Coronary artery (tissue), 2 donors: ENCODE results near the gene GPBP1L1.

ENCODE experiments used
- DNase-seq: peaks from one replicate; pipeline ENCODE4 v3.0.0-alpha.2; 2017; ENCODE audit warnings: low spot score
- H3K27ac ChIP-seq, 2 donors: fragments of 200-600 bp; sonication (generic); one replicate each; pipeline ENCODE4 v1.5.1; 2016 to 2019
- H3K4me3 ChIP-seq: fragments of 200-600 bp; sonication (generic); 2 replicates; pipeline ENCODE4 v1.5.1; 2016; ENCODE audit warnings: mild to moderate bottlenecking, moderate library complexity
- TF ChIP-seq, protein P1 (sequence below): fragments of 200-600 bp; sonication (generic); IDR thresholded peaks from one replicate; pipeline ENCODE4 v1.5.1; 2019; ENCODE audit warnings: antibody characterized with exemption

GPBP1L1 gene

DNA sequence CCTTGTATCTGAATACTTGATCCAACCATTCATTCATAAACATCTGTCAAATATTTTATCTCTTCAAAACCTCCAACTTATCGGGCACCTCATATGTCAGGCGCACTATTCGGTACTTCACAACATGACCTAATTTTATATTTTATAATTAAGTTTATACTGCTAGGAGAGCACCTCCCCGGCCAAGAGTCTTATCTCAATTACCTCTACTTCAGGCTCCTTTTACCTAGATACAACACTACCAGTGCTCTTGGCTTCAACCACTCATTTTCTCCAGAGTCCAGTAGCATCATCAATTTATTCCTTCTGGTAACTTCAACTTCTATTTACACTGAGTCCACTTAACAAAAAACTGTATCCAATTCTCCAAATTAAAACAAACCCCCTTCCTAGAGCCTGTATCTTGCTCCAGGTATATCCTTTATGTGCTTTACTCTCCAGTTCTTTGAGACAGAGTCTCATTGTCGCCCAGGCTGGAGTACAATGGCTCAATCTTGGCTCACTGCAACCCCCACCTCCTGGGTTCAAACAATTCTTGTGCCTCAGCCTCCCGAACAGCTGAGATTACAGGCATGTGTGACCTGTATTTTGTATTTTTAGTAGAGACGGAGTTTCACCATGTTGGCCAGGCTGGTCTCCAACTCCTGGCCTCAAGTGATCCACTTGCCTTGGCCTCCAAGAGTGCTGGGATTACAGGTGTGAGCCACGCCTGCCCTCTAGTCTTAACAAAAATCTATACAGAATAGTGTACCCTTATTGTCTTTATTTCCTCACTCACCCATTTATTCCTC lies 18.8 kb downstream of the GPBP1L1 start:
- TF ChIP-seq, protein P1, sequence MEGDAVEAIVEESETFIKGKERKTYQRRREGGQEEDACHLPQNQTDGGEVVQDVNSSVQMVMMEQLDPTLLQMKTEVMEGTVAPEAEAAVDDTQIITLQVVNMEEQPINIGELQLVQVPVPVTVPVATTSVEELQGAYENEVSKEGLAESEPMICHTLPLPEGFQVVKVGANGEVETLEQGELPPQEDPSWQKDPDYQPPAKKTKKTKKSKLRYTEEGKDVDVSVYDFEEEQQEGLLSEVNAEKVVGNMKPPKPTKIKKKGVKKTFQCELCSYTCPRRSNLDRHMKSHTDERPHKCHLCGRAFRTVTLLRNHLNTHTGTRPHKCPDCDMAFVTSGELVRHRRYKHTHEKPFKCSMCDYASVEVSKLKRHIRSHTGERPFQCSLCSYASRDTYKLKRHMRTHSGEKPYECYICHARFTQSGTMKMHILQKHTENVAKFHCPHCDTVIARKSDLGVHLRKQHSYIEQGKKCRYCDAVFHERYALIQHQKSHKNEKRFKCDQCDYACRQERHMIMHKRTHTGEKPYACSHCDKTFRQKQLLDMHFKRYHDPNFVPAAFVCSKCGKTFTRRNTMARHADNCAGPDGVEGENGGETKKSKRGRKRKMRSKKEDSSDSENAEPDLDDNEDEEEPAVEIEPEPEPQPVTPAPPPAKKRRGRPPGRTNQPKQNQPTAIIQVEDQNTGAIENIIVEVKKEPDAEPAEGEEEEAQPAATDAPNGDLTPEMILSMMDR = no peak
- Histone ChIP-seq H3K27ac (no peak overlapping the region), H3K4me3 (no peak overlapping the region)
- DNase-seq = no peak

DNA sequence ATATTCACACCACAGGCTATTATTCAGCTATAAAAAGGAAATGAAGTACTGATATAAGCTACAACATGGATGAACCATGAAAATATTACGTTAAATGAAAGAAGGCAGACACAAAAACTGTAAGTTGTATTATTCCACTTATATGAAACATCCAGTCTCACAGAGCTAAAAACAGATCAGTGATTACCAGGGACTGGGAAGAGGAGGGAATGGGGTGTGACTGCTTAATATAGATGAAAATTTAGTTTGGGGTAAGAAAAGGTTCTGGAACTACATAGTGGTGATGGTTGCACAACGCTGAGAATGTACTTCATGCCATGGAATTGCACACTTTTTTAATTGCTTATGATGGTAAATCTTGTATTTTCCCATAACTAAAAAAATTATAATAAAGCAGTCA lies 19.5 kb downstream of the GPBP1L1 start:
- TF ChIP-seq, protein P1 = no peak
- Histone ChIP-seq H3K27ac (no peak overlapping the region), H3K4me3 (no peak overlapping the region)
- no peak for DNase-seq

DNA sequence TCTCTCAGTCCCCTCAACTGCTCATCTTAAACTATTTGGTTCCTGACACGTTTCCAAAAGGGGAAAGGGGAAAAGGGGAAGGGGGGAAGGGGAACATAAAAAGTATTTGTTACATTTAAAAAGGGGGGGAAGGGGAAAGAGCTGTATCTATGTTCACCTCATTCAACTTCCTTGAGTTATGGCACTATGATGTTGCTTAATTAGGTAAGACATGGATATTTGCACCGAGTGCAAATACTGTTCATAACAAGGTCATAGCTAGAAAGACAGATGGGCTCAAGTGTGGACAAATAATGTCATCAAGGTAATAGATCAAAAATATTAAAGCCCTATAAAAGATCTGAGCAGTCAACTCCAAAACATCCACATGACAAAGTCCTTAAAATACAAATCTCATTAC lies 26.0 kb downstream of the GPBP1L1 start:
- Histone ChIP-seq H3K4me3 (no peak overlapping the region), H3K27ac (no peak overlapping the region)
- TF ChIP-seq, protein P1 = no peak
- DNase-seq = no peak

DNA sequence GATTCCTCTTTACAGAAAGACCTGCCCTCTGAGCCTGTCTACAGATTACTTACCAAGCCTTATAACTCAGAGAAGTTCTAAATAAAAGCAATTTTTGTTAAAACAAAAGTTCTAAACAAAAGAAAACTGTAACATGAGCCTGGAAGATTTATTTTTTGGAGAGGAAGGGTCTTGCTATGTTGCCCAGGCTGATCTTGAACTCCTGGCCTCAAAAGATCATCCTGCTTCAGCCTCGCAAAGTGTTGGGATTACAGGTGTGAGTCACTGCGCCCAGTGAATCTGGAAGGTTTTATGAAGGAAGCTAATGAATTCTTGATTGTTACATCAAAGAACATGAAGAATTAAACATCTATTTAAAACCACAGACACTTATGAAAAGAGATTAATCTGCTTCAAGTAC lies 27.1 kb downstream of the GPBP1L1 start:
- no peak overlapping the region for H3K27ac ChIP-seq
- no peak for DNase-seq
- no peak overlapping the region for H3K4me3 ChIP-seq
- TF ChIP-seq, protein P1 = no peak

DNA sequence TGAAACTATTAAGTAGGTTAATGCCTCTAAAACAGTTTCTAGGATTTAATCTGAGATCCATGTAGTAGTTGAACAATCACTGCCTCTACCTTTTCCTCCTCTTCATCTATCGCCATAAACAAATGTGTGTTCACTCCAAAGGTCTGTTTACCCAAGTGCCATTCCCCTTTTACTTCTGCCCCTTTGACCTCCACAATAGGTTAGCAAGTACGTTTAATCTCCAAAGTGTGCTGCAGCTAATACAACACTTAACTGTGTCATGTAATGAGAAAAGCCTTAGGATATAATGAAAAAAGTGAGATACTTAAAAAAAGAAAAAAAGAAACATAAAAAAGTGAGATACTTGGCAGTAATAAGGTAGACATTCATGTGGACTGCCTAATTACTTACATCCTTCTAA lies 28.2 kb downstream of the GPBP1L1 start:
- no peak for DNase-seq
- TF ChIP-seq, protein P1 = no peak
- Histone ChIP-seq H3K27ac (no peak overlapping the region), H3K4me3 (no peak overlapping the region)

DNA sequence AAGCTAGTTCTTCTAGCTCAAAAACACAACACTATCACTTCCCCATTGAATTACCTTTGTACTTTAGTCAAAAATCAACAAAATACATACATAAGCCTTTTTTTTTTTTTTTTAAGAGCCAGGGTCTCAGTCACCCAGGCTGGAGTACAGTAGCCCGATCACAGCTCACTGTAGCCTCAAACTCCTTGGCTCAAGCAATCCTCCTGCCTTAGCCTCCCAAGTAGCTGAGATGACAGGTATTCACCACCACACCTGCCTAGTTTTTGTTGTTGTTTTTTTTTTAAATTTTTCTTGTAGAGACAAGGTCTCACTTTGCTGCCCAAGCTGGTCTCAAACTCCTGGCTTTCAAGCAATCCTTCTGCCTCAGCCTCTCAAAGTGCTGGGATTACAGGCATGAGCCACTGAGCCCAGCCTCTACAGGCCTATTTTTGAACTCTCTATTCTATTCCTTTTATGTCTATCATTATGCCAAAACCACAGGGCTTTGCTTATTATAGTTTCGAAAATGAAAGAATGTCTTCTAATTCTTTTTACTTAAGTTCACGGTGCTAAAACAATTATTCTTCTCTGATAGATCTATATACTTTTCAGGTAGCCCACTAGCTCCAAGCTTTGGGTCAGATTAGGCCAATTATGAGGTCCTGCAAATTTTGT lies 29.6 kb downstream of the GPBP1L1 start:
- Histone ChIP-seq H3K4me3 (no peak overlapping the region), H3K27ac (no peak overlapping the region)
- TF ChIP-seq, protein P1 = no peak
- no peak for DNase-seq
